ENCODE measurements around the gene IL22. TPM values are rescaled to one million over a fixed set of nuclear protein-coding genes. Genes with fewer than 3 reads are reported as not detected.

Gene IL22
- total RNA-seq, 1 donor from 2014 or later: not detected

GRCh38 chr12:68264158-68264855 is 10.9 kb upstream of the IL22 start:
- Mint-ChIP-seq H3K4me1 (peaks cover 13% of the 10 kb centered on the region), H3K4me3 (no peak overlapping the region), H3K27me3 (ENCODE audit: low read depth) (peaks cover 6% of the 10 kb centered on the region), H3K9me3 (peaks cover 3% of the 10 kb centered on the region), H3K27ac (no peak overlapping the region), H3K36me3 (no peaks in the 10 kb centered on the region)
- TF ChIP-seq CTCF (IDR thresholded peaks at IDR 0.05; ENCODE audit: unreplicated experiment): no peak
- DNase-seq (ENCODE audit: low spot score in 2 of 2, unreplicated experiment in 2 of 2): no peak

- no peak overlapping the region for H3K27ac Mint-ChIP-seq
- no peaks in the 10 kb centered on the region for H3K36me3 Mint-ChIP-seq
- peaks cover 3% of the 10 kb centered on the region for H3K9me3 Mint-ChIP-seq
- H3K4me1 Mint-ChIP-seq: peaks cover 8% of the 10 kb centered on the region
- TF ChIP-seq CTCF (IDR thresholded peaks at IDR 0.05; ENCODE audit: unreplicated experiment): no peak
- no peak overlapping the region for H3K4me3 Mint-ChIP-seq
- no peak for DNase-seq (ENCODE audit: low spot score in 2 of 2, unreplicated experiment in 2 of 2)
- peaks cover 4% of the 10 kb centered on the region for H3K27me3 Mint-ChIP-seq (ENCODE audit: low read depth)
Measured at GRCh38 chr12:68263366-68263765, 10.0 kb upstream of the IL22 start.

GRCh38 chr12:68261896-68262295 is 8.5 kb upstream of the IL22 start:
- no peak for TF ChIP-seq CTCF (IDR thresholded peaks at IDR 0.05; ENCODE audit: unreplicated experiment)
- DNase-seq (ENCODE audit: low spot score in 2 of 2, unreplicated experiment in 2 of 2): no peak
- H3K36me3 Mint-ChIP-seq: no peaks in the 10 kb centered on the region
- H3K9me3 Mint-ChIP-seq: peaks cover 3% of the 10 kb centered on the region
- peaks cover 8% of the 10 kb centered on the region for H3K4me1 Mint-ChIP-seq
- no peak overlapping the region for H3K4me3 Mint-ChIP-seq
- H3K27ac Mint-ChIP-seq: no peak overlapping the region
- H3K27me3 Mint-ChIP-seq (ENCODE audit: low read depth): peaks cover 4% of the 10 kb centered on the region

- Mint-ChIP-seq H3K4me1 (peaks cover 4% of the 10 kb centered on the region), H3K4me3 (no peak overlapping the region), H3K27ac (no peak overlapping the region), H3K9me3 (no peaks in the 10 kb centered on the region), H3K36me3 (no peaks in the 10 kb centered on the region), H3K27me3 (ENCODE audit: low read depth) (peaks cover 4% of the 10 kb centered on the region)
- no peak for TF ChIP-seq CTCF (IDR thresholded peaks at IDR 0.05; ENCODE audit: unreplicated experiment)
- DNase-seq (ENCODE audit: low spot score in 2 of 2, unreplicated experiment in 2 of 2): no peak
Measured at GRCh38 chr12:68260153-68260552, 6.7 kb upstream of the IL22 start.

GRCh38 chr12:68259318-68259940 is 6.0 kb upstream of the IL22 start:
- H3K4me3 Mint-ChIP-seq: no peak overlapping the region
- no peaks in the 10 kb centered on the region for H3K4me1 Mint-ChIP-seq
- no peak for DNase-seq (ENCODE audit: low spot score in 2 of 2, unreplicated experiment in 2 of 2)
- TF ChIP-seq CTCF (IDR thresholded peaks at IDR 0.05; ENCODE audit: unreplicated experiment): no peak
- no peaks in the 10 kb centered on the region for H3K36me3 Mint-ChIP-seq
- peaks cover 4% of the 10 kb centered on the region for H3K27me3 Mint-ChIP-seq (ENCODE audit: low read depth)
- no peaks in the 10 kb centered on the region for H3K9me3 Mint-ChIP-seq
- H3K27ac Mint-ChIP-seq: no peak overlapping the region

Data from mesothelial cell of epicardium (in vitro differentiated cells).